ENCODE results near the gene CELF4.

- TF ChIP-seq CTCF (conservative IDR thresholded peaks at IDR 0.05) (no peak), ZFX (IDR thresholded peaks at IDR 0.05) (no peak)
Observed at GRCh38 chr18:37327063-37327577, 238.5 kb downstream of the CELF4 start.

Data from C4-2B (cell line).